Keratinocyte (primary cell): ENCODE results near the gene FBXL14. TPM values are rescaled to one million over a fixed set of nuclear protein-coding genes. Genes with fewer than 3 reads are reported as not detected.

Experiments
- DNase-seq: peaks from one replicate; pipeline ENCODE4 v3.0.0-alpha.2; 2011; ENCODE audit warnings: low read depth, missing footprints, low spot score
- FAIRE-seq: peaks from 2 replicates; lab custom pipeline; 2011; peaks lifted over from hg19 to GRCh38; lab: Jason Lieb, UNC
- H2AFZ ChIP-seq: 2 replicates; pipeline ENCODE4 v1.6.0; 2012; ENCODE audit warnings: low read length, control low read depth, inconsistent platforms; ENCODE audit not compliant: control insufficient read depth
- H3K27ac ChIP-seq: 2 replicates; pipeline ENCODE4 v1.5.1; 2011; ENCODE audit warnings: low read length; ENCODE audit not compliant: control insufficient read depth, insufficient read depth
- H3K27me3 ChIP-seq: 3 replicates; pipeline ENCODE4 v1.6.0; 2011; ENCODE audit warnings: low read length; ENCODE audit not compliant: control insufficient read depth, insufficient read depth; ENCODE audit errors: extremely low read depth
- H3K36me3 ChIP-seq, 2 experiments: 2 replicates in 1 of 2; 3 replicates in 1 of 2; pipeline ENCODE4 v1.5.1; 2011; ENCODE audit warnings: low read length in 2 of 2, mild to moderate bottlenecking in 1 of 2; ENCODE audit not compliant: control insufficient read depth in 2 of 2, insufficient read depth in 2 of 2; ENCODE audit errors: extremely low read depth in 1 of 2
- H3K4me1 ChIP-seq: 3 replicates; pipeline ENCODE4 v1.5.1; 2011; ENCODE audit warnings: low read length; ENCODE audit not compliant: control insufficient read depth, insufficient read depth; ENCODE audit errors: extremely low read depth
- H3K4me2 ChIP-seq: 3 replicates; pipeline ENCODE4 v1.6.0; 2011; ENCODE audit warnings: low read depth, low read length; ENCODE audit not compliant: control insufficient read depth, insufficient read depth; ENCODE audit errors: extremely low read depth
- H3K4me3 ChIP-seq, 3 experiments: fragments of 200-600 bp in 1 of 3; sonication (generic) in 1 of 3; 2 replicates in 2 of 3; 3 replicates in 1 of 3; pipeline ENCODE4 v1.5.1; 2011 to 2016; ENCODE audit warnings: low read length in 3 of 3, mild to moderate bottlenecking in 3 of 3, control low read depth in 2 of 3, inconsistent platforms in 1 of 3, low read depth in 1 of 3, mixed read lengths in 1 of 3, mixed run types in 1 of 3, moderate library complexity in 1 of 3; ENCODE audit not compliant: control insufficient read depth in 2 of 3, insufficient read depth in 2 of 3; ENCODE audit errors: extremely low read depth in 1 of 3
- H3K79me2 ChIP-seq: 2 replicates; pipeline ENCODE4 v1.6.0; 2012; ENCODE audit warnings: low read length; ENCODE audit not compliant: control insufficient read depth, insufficient read depth
- H3K9ac ChIP-seq: 3 replicates; pipeline ENCODE4 v1.6.0; 2011; ENCODE audit warnings: low read length; ENCODE audit not compliant: control insufficient read depth, insufficient read depth; ENCODE audit errors: extremely low read depth
- H3K9me1 ChIP-seq: 3 replicates; pipeline ENCODE4 v1.6.0; 2011; ENCODE audit warnings: low read length; ENCODE audit not compliant: control insufficient read depth, insufficient read depth; ENCODE audit errors: extremely low read depth
- H3K9me3 ChIP-seq: 2 replicates; pipeline ENCODE4 v1.5.1; 2012; ENCODE audit warnings: low read depth, low read length; ENCODE audit not compliant: control insufficient read depth
- H4K20me1 ChIP-seq: 3 replicates; pipeline ENCODE4 v1.6.0; 2011; ENCODE audit warnings: low read length; ENCODE audit not compliant: control insufficient read depth, insufficient read depth; ENCODE audit errors: extremely low read depth
- EZH2 ChIP-seq: IDR thresholded peaks from one replicate; pipeline ENCODE4 v1.6.1; 2012; ENCODE audit warnings: inconsistent platforms, mild to moderate bottlenecking, low read length, moderate library complexity
- dilution Hi-C: fragments of 300-500 bp; cut with MboI; formaldehyde crosslinking; loops from one replicate; pipeline ENCODE4 v1.7.0; 2020; ENCODE audit warnings: low sequenced_read_pairs; ENCODE audit not compliant: extremely low pct_ligation_motif_present
- polyA plus RNA-seq, 5 experiments: library from polyadenylated mRNA; depleted of rRNA in 3 of 5; stranded (reverse) in 3 of 5; stranded (forward) in 1 of 5; unstranded in 1 of 5; fragments of >200 nt; gene quantifications; 1 replicate in 1 of 5; 2 replicates in 3 of 5; 3 replicates in 1 of 5; pipeline versions ENCODE4 v1.2.1 to v1.2.3, GENCODE V29; 2011 to 2012; ENCODE audit warnings: missing spikeins in 2 of 5, low read depth in 1 of 5, low replicate concordance in 1 of 5
- TF ChIP-seq, protein P1 (sequence below), 3 experiments: IDR thresholded peaks in 1 of 3; conservative IDR thresholded peaks in 1 of 3; optimal IDR thresholded peaks in 1 of 3; 2 replicates in 2 of 3; 3 replicates in 1 of 3; pipeline versions ENCODE3 to v1.5.1; 2011; ENCODE audit warnings: low read length in 3 of 3, mild to moderate bottlenecking in 3 of 3, moderate library complexity in 2 of 3, control low read depth in 1 of 3, inconsistent platforms in 1 of 3; ENCODE audit not compliant: insufficient read depth in 2 of 3; ENCODE audit errors: extremely low read depth in 1 of 3

FBXL14 gene
- polyA plus RNA-seq, 1 donor (not counting 4 experiments of a cell fraction or from before 2014, with no cell fraction given), result 1.8 TPM

- Histone ChIP-seq H2AFZ (peak overlapping the region; percentile 52), H3K9me3 (no peaks in the 10 kb centered on the region), H3K4me1 (peaks cover 46% of the 10 kb centered on the region), H3K4me3 (peak overlapping the region; percentile 57 to 67 (median 60)), H3K4me2 (peak overlapping the region; percentile 88), H3K9ac (peak overlapping the region; percentile 52), H4K20me1 (peaks cover 9% of the 10 kb centered on the region), H3K9me1 (peaks cover 3% of the 10 kb centered on the region), H3K79me2 (peaks cover 31% of the 10 kb centered on the region), H3K27me3 (no peaks in the 10 kb centered on the region), H3K36me3 (no peaks in the 10 kb centered on the region), H3K27ac (peak overlapping the region; percentile 25)
- DNase-seq, result no peak
- TF ChIP-seq, protein P1, sequence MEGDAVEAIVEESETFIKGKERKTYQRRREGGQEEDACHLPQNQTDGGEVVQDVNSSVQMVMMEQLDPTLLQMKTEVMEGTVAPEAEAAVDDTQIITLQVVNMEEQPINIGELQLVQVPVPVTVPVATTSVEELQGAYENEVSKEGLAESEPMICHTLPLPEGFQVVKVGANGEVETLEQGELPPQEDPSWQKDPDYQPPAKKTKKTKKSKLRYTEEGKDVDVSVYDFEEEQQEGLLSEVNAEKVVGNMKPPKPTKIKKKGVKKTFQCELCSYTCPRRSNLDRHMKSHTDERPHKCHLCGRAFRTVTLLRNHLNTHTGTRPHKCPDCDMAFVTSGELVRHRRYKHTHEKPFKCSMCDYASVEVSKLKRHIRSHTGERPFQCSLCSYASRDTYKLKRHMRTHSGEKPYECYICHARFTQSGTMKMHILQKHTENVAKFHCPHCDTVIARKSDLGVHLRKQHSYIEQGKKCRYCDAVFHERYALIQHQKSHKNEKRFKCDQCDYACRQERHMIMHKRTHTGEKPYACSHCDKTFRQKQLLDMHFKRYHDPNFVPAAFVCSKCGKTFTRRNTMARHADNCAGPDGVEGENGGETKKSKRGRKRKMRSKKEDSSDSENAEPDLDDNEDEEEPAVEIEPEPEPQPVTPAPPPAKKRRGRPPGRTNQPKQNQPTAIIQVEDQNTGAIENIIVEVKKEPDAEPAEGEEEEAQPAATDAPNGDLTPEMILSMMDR (optimal IDR thresholded peaks at IDR 0.05 in 1 of 3, IDR thresholded peaks at IDR 0.05 in 1 of 3, conservative IDR thresholded peaks at IDR 0.05 in 1 of 3; ENCODE audit: extremely low read depth in 1 of 3, insufficient read depth in 2 of 3, low read length in 3 of 3), result peak in 1 of 3 experiments; percentile 8
- no peak for TF ChIP-seq EZH2
- no peak for FAIRE-seq
- dilution Hi-C loops, result no loop called here
Observed at GRCh38 chr12:1593174-1594005, 991 bp downstream of the FBXL14 start.

DNA sequence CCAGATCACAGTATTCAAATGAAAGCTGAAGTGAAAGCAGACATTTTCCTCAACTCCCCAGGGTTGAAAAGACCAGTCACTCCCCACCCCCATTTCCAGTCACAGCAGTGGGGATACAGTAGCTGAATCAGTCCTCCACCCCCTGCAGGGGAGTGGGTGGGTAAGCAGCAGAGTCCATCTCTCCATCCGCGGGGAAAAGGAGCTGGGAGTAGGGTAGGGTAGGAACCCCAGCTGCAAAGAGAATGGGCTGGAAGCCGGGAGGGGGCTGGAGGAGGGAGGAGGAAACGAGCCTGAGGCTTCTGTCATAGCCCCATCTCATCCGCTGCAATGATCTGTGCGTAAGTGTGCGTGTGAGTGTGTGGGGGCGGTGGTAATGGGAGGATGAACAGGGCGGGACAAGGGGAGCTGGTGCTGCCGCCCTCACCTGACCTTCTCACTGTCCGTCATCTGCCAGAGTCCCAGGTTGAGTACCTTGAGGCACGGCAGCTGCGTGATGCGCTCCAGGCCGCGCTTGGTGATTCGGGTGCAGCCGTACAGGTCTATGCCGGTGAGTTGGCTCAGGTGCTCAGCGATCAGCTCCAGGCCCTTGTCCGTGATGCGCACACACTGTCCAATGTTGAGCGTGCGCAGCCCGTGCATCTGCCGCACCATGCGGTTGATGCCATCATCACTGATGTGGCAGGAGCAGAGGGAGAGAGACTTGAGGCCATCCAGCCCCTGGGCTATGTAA, 1.8 kb downstream of the FBXL14 start:
- peak overlapping the region; percentile 52 for H3K9ac ChIP-seq

More for the DNA sequence above, 1.8 kb downstream of the FBXL14 start:
- Histone ChIP-seq H2AFZ (no peak overlapping the region), H3K9me1 (peaks cover 3% of the 10 kb centered on the region), H4K20me1 (peaks cover 9% of the 10 kb centered on the region), H3K27ac (peak overlapping the region; percentile 25), H3K4me2 (peak overlapping the region; percentile 88), H3K4me1 (peaks cover 53% of the 10 kb centered on the region), H3K4me3 (peak overlapping the region; percentile 57 to 67 (median 60)), H3K9me3 (no peaks in the 10 kb centered on the region), H3K27me3 (no peaks in the 10 kb centered on the region), H3K79me2 (peaks cover 30% of the 10 kb centered on the region), H3K36me3 (no peaks in the 10 kb centered on the region)
- DNase-seq (no peak), FAIRE-seq (peak; percentile 53)
- TF ChIP-seq, protein P1 (optimal IDR thresholded peaks at IDR 0.05 in 1 of 3, IDR thresholded peaks at IDR 0.05 in 1 of 3, conservative IDR thresholded peaks at IDR 0.05 in 1 of 3; ENCODE audit: extremely low read depth in 1 of 3, insufficient read depth in 2 of 3, low read length in 3 of 3), result no peak
- no peak for TF ChIP-seq EZH2
- dilution Hi-C loops, result no loop called here
